CD4-positive, alpha-beta T cell treated with Interleukin-4 for 1 hour (primary cell): ENCODE results near the gene SEMA3D.
"Not testable (repeated sequence)": the region's sequence is repeated elsewhere in the genome, so short reads cannot be mapped to it uniquely, and the experiment has no call there.

Experiments used
- DNase-seq, 2 donors: peaks; one replicate each; pipeline ENCODE4 v3.0.0-alpha.2; 2020 to 2022

Gene SEMA3D

GRCh38 chr7:85023066-85023712 is 163.7 kb downstream of the SEMA3D start:
- peak in 1 of 2 donors; percentile 25 for DNase-seq

- DNase-seq, result no peak
These were observed 164.7 kb downstream of the SEMA3D start for GRCh38 chr7:85022064-85022697.

GRCh38 chr7:85021101-85021704 is 165.7 kb downstream of the SEMA3D start:
- no peak for DNase-seq

- no peak for DNase-seq
These were observed 167.1 kb downstream of the SEMA3D start for GRCh38 chr7:85019778-85020177.

GRCh38 chr7:85019176-85019575 is 167.7 kb downstream of the SEMA3D start:
- no peak for DNase-seq

- no peak for DNase-seq
These were observed 168.4 kb downstream of the SEMA3D start for GRCh38 chr7:85018498-85018897.

- DNase-seq, result no peak
These were observed 170.6 kb downstream of the SEMA3D start for GRCh38 chr7:85016286-85016685.

GRCh38 chr7:85014936-85015660 is 171.8 kb downstream of the SEMA3D start:
- DNase-seq, result no peak

- DNase-seq, result no peak
These were observed 175.7 kb downstream of the SEMA3D start for GRCh38 chr7:85011127-85011526.

- DNase-seq, result no peak
These were observed 176.6 kb downstream of the SEMA3D start for GRCh38 chr7:85010306-85010705.

- DNase-seq, result no peak
These were observed 180.1 kb downstream of the SEMA3D start for GRCh38 chr7:85006754-85007153.

GRCh38 chr7:85004402-85004801 is 182.5 kb downstream of the SEMA3D start:
- DNase-seq, result no peak

GRCh38 chr7:85001495-85002345 is 185.1 kb downstream of the SEMA3D start:
- DNase-seq, result no peak

GRCh38 chr7:85000735-85001350 is 186.0 kb downstream of the SEMA3D start:
- DNase-seq, result no peak

GRCh38 chr7:84999450-84999849 is 187.4 kb downstream of the SEMA3D start:
- no peak for DNase-seq

- no peak for DNase-seq
These were observed 188.2 kb downstream of the SEMA3D start for GRCh38 chr7:84998665-84999064.

GRCh38 chr7:84997626-84998025 is 189.2 kb downstream of the SEMA3D start:
- no peak for DNase-seq

GRCh38 chr7:84992954-84993353 is 193.9 kb downstream of the SEMA3D start:
- DNase-seq, result not testable (repeated sequence)

- DNase-seq, result no peak
These were observed 201.6 kb downstream of the SEMA3D start for GRCh38 chr7:84985073-84985784.

GRCh38 chr7:84982199-84982598 is 204.7 kb downstream of the SEMA3D start:
- no peak for DNase-seq
